Fibroblast of pulmonary artery (primary cell): ENCODE measurements around the gene ITIH1.

Source experiments
- DNase-seq: peaks from one replicate; pipeline ENCODE4 v3.0.0-alpha.2; 2010; ENCODE audit warnings: low read depth
- H3K4me3 ChIP-seq: replicated peaks from 2 replicates; pipeline ENCODE4 v1.5.1; 2011; ENCODE audit warnings: low read depth, mild to moderate bottlenecking, control low read depth, low read length, moderate library complexity
- TF ChIP-seq, protein P1 (sequence below): IDR thresholded peaks from 2 replicates; pipeline ENCODE4 v1.5.1; 2011; ENCODE audit warnings: mild to moderate bottlenecking, control low read depth, low read length, inconsistent platforms; ENCODE audit errors: missing control alignments

The ITIH1 gene

DNA sequence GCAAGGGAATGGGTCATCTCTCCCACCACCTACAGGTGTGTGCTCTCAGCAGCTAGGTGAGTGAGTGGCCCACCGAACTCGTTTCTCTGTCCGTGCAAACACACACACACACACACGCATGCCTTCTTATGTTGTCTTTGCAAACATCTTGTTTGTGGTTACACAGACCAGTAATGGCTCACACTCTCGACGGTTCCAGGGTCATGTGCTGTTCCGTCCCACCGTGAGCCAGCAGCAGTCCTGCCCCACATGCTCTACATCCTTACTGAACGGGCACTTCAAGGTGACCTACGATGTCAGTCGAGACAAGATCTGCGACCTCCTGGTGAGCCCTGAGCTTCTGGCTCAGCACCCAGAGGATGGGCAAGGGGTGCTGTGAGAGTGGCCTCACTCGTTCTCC, 4.3 kb downstream of the ITIH1 start:
- TF ChIP-seq, protein P1, sequence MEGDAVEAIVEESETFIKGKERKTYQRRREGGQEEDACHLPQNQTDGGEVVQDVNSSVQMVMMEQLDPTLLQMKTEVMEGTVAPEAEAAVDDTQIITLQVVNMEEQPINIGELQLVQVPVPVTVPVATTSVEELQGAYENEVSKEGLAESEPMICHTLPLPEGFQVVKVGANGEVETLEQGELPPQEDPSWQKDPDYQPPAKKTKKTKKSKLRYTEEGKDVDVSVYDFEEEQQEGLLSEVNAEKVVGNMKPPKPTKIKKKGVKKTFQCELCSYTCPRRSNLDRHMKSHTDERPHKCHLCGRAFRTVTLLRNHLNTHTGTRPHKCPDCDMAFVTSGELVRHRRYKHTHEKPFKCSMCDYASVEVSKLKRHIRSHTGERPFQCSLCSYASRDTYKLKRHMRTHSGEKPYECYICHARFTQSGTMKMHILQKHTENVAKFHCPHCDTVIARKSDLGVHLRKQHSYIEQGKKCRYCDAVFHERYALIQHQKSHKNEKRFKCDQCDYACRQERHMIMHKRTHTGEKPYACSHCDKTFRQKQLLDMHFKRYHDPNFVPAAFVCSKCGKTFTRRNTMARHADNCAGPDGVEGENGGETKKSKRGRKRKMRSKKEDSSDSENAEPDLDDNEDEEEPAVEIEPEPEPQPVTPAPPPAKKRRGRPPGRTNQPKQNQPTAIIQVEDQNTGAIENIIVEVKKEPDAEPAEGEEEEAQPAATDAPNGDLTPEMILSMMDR = no peak
- DNase-seq = no peak
- no peak overlapping the region for H3K4me3 ChIP-seq

DNA sequence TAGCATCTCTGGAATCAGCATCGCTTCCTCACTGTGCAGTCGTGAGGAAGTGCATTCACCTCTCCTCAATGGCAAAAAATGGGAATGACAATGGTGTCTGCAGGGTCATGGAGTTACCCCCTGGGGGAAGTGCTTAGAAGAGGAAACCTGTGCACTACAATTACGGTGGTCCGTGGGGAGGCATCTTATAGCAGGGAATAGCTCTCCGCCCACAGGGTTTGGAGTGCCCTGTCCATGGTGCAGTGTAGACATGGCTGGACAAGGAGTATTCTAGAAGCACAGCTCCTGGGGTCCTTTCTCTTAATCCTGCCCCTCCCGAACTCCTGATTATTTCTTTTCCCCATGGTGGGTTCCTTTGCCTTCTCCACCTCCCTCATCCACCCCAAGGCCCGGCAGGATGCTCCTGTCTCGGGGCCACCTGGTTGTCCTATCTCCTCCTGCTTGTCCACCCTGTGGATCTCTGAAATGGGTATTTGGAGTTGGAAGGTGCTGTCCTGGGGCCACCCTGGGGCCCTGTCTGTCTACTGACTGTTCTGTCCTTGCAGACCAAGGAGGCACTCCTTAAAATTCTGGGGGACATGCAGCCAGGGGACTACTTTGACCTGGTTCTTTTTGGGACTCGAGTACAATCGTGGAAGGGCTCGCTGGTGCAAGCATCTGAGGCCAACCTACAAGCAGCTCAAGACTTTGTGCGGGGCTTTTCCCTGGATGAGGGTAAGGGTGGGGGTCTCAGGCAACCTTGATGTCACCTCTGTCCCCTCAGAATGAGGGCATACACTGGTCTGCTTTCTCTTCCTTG, 5.2 kb downstream of the ITIH1 start:
- TF ChIP-seq, protein P1 = no peak
- no peak for DNase-seq
- no peak overlapping the region for H3K4me3 ChIP-seq

DNA sequence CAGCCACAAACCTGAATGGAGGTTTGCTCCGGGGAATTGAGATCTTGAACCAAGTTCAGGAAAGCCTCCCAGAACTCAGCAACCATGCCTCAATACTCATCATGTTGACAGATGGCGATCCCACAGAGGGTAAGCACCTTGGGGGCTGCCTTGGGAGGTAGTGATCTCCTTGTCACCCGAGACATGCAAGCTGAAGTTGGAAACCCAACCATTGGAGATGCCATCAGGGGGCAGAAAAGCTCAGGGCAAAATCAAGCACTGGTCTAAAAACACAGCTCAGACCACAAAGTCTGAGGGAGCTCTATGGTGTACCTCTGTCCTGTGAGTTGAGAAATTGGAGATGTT, 5.8 kb downstream of the ITIH1 start:
- H3K4me3 ChIP-seq = no peak overlapping the region
- TF ChIP-seq, protein P1 = no peak
- no peak for DNase-seq

DNA sequence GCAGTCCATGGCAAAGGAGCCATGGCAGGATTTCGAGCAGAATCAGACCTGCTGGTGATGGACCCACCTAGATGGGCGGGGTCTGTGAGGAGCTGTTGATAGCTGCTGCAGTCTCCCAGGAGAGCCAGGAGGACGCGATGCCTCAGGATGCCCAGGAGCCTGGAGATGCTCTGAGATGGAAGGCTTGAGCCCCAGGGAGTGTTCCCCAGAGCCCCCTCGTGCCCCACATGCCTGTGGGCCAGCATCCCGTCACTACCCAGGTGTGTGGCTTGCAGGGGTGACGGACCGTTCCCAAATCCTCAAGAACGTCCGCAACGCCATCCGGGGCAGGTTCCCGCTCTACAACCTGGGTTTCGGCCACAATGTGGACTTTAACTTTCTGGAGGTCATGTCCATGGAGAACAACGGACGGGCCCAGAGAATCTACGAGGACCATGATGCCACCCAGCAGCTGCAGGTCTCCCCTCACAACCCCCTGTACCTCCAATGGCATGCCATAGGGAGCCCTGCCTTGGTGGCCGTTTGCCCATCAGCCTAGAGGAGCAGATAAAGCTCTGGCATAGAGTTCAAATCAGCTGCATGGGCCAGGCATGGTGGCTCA, 6.7 kb downstream of the ITIH1 start:
- TF ChIP-seq, protein P1 = no peak
- no peak for DNase-seq
- H3K4me3 ChIP-seq = no peak overlapping the region

DNA sequence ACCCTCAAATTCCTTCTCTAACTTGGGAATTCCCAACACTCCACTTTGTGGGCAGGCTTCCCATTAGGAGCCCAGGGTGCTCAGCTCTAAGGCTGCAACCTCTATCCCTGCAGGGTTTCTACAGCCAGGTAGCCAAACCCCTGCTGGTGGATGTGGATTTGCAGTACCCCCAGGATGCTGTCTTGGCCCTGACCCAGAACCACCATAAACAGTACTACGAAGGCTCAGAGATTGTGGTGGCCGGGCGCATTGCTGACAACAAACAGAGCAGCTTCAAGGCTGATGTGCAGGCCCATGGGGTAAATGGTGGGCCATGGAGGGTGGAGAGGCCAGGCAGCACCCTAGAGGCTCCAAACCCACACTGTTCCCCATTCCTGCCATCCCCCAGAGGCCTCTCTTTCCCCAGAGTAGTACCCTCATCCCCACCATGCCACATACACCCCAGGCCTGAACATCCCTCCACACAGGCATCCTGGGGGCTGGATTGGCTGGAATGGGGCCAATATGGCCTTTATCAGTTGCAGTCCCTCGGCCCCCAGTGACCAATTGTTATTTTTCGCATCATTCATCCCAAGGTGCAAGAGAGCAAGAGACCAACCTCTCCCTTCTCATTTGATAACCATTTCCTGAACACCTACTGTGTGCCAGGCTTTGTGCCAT, 7.7 kb downstream of the ITIH1 start:
- TF ChIP-seq, protein P1 = no peak
- no peak overlapping the region for H3K4me3 ChIP-seq
- no peak for DNase-seq

DNA sequence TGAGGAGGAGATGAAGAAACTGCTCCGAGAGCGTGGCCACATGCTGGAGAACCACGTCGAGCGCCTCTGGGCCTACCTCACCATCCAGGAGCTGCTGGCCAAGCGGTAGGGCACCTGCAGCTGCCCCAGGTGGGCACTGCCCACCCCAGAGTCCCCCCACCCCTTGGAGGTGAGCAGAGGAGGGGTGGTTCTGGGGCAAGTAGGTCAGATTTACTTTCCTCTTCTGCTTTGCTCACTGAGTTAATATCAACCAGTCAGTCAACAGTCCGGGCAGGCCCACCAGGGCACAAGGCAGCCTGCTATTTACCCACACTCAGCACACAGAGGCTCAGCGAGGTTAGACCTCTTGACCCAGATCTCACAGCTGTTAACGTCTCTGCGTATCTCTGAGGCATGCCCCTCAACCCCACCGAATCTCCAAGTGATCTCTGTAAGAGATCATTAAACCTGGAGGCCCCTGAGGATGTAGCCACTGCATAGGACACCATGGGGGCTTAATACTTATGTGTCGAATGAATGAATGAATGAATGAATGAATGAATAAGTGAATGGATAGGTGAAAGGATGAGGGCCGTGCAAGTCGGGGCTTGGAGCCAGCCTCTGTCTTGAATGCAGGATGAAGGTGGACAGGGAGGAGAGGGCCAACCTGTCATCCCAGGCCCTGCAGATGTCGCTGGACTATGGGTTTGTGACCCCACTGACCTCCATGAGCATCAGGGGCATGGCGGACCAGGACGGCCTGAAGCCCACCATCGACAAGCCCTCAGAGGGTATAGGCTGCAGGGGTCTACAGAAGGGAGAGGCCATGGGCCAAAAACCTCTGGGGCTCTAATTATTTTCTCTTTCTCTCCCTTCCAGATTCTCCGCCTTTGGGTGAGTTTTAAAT, 9.2 kb downstream of the ITIH1 start:
- DNase-seq = no peak
- TF ChIP-seq, protein P1 = no peak
- H3K4me3 ChIP-seq = no peak overlapping the region
